Caco-2 (cell line): Measurements from ENCODE around the gene ECEL1. TPM values are rescaled to one million over a fixed set of nuclear protein-coding genes. Genes with fewer than 3 reads are reported as not detected.

Experiments
- BruUV-seq: library from RNA; stranded (reverse); fragments of 400-500 nt; replicated peaks from 2 replicates; lab custom pipeline; 2021; lab: Mats Ljungman, UMichigan
- CTCF ChIA-PET: fragments of 300-600 bp; sonication (Branson Sonifier 250); formaldehyde crosslinking; loops from one replicate; lab custom pipeline; 2022; ENCODE audit warnings: antibody characterized with exemption; lab: Charles Lee
- POLR2A ChIA-PET: fragments of 300-600 bp; sonication (Branson Sonifier 250); formaldehyde crosslinking; loops from one replicate; lab custom pipeline; 2022; ENCODE audit warnings: antibody characterized with exemption; lab: Charles Lee
- DNase-seq, 2 experiments: peaks; one replicate each; pipeline versions ENCODE4 v3.0.0 to v3.0.0-alpha.2; 2020 to 2022
- H3K27me3 ChIP-seq: replicated peaks from 2 replicates; pipeline ENCODE4 v1.6.0; 2011; ENCODE audit warnings: low read length; ENCODE audit not compliant: control insufficient read depth, insufficient read depth
- H3K36me3 ChIP-seq: 2 replicates; pipeline ENCODE4 v1.5.1; 2011; ENCODE audit warnings: low read length; ENCODE audit not compliant: control insufficient read depth, insufficient read depth
- H3K4me1 ChIP-seq: fragments of 250-450 bp; sonication (Bioruptor Pico); 2 replicates; pipeline ENCODE4 v1.5.1; 2020; ENCODE audit warnings: mild to moderate bottlenecking
- H3K4me3 ChIP-seq: 2 replicates; pipeline ENCODE4 v1.5.1; 2011; ENCODE audit warnings: low read depth, mild to moderate bottlenecking, control low read depth, low read length
- H3K9me3 ChIP-seq: fragments of 250-450 bp; sonication (Bioruptor Pico); 2 replicates; pipeline ENCODE4 v1.5.1; 2020; ENCODE audit warnings: mild to moderate bottlenecking, moderate library complexity
- H3K27ac Mint-ChIP-seq: one replicate; pipeline ENCODE4 v1.8.0; 2022; ENCODE audit warnings: mixed read lengths; ENCODE audit not compliant: unreplicated experiment
- H3K27me3 Mint-ChIP-seq: one replicate; pipeline ENCODE4 v1.8.0; 2022; ENCODE audit warnings: mixed read lengths; ENCODE audit not compliant: insufficient read depth, unreplicated experiment
- H3K36me3 Mint-ChIP-seq: one replicate; pipeline ENCODE4 v1.8.0; 2022; ENCODE audit warnings: mild to moderate bottlenecking, mixed read lengths; ENCODE audit not compliant: insufficient read depth, unreplicated experiment
- H3K4me1 Mint-ChIP-seq: one replicate; pipeline ENCODE4 v1.8.0; 2022; ENCODE audit warnings: low read depth, mixed read lengths; ENCODE audit not compliant: unreplicated experiment
- H3K4me3 Mint-ChIP-seq: one replicate; pipeline ENCODE4 v1.8.0; 2022; ENCODE audit warnings: mild to moderate bottlenecking, moderate library complexity, mixed read lengths; ENCODE audit not compliant: unreplicated experiment
- H3K9me3 Mint-ChIP-seq: one replicate; pipeline ENCODE4 v1.8.0; 2022; ENCODE audit warnings: mixed read lengths; ENCODE audit not compliant: unreplicated experiment
- CTCF ChIP-seq, 2 experiments: fragments of 200-600 bp in 1 of 2; IDR thresholded peaks; 1 replicate in 1 of 2; 2 replicates in 1 of 2; pipeline versions ENCODE4 v1.5.1 to v1.8.0; 2011 to 2022; ENCODE audit warnings: antibody characterized with exemption in 1 of 2, control low read depth in 1 of 2, inconsistent platforms in 1 of 2, low read depth in 1 of 2, low read length in 1 of 2, mild to moderate bottlenecking in 1 of 2, moderate library complexity in 1 of 2; ENCODE audit not compliant: insufficient read depth in 1 of 2, severe bottlenecking in 1 of 2, unreplicated experiment in 1 of 2
- intact Hi-C: fragments of 100-400 bp; cut with micrococcal nuclease; formaldehyde crosslinking; loops from one replicate; pipeline ENCODE4 v1.10.0; 2022; ENCODE audit not compliant: unreplicated experiment
- total RNA-seq: library from RNA; stranded (reverse); gene quantifications from 2 replicates; pipeline ENCODE4 v1.2.3, GENCODE V29; 2022

ECEL1 gene
- total RNA-seq, 1 experiment from 2014 or later = 6.4 TPM

DNA sequence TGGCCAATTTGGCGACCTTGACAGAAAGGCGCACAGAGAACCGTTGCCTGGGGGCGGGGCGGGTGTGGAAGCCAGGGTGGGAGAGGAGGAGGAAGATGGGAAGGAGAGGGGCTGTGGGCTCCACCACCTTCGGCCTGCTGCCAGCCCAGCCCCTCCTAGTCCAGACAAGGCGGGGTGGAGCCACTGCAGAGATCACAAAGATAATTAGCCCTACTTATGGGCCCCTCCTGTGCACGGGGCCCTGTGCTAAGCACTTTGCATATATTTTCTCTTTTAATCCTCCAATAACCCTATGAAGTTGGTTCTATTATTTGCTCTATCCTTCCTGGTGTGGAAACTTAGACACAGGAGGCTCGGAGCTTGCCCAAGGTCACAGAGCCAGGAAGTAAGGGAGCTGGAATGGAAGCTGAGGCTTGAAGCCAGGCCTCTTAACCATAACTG is 13.7 kb upstream of the ECEL1 start:
- Histone ChIP-seq H3K4me3 (no peak overlapping the region), H3K9me3 (no peaks in the 10 kb centered on the region), H3K36me3 (no peaks in the 10 kb centered on the region), H3K27me3 (no peaks in the 10 kb centered on the region), H3K4me1 (no peaks in the 10 kb centered on the region)
- H3K9me3 Mint-ChIP-seq = no peaks in the 10 kb centered on the region
- no peak overlapping the region for H3K27ac Mint-ChIP-seq
- TF ChIP-seq CTCF (IDR thresholded peaks at IDR 0.05; ENCODE audit: insufficient read depth in 1 of 2, low read depth in 1 of 2, low read length in 1 of 2, severe bottlenecking in 1 of 2, unreplicated experiment in 1 of 2) = no peak
- H3K36me3 Mint-ChIP-seq = no peaks in the 10 kb centered on the region
- ChIA-PET POLR2A (no interaction called here), CTCF (no interaction called here)
- no peak overlapping the region for H3K4me3 Mint-ChIP-seq
- no peak for DNase-seq
- H3K4me1 Mint-ChIP-seq = no peaks in the 10 kb centered on the region
- H3K27me3 Mint-ChIP-seq = no peaks in the 10 kb centered on the region
- intact Hi-C loops = no loop called here
- BruUV-seq = no TSS peak

- no TSS peak for BruUV-seq
- Histone ChIP-seq H3K4me3 (no peak overlapping the region), H3K27me3 (no peaks in the 10 kb centered on the region), H3K4me1 (no peaks in the 10 kb centered on the region), H3K9me3 (no peaks in the 10 kb centered on the region), H3K36me3 (no peaks in the 10 kb centered on the region)
- DNase-seq = no peak
- ChIA-PET POLR2A (no interaction called here), CTCF (no interaction called here)
- no peaks in the 10 kb centered on the region for H3K4me1 Mint-ChIP-seq
- intact Hi-C loops = no loop called here
- TF ChIP-seq CTCF (IDR thresholded peaks at IDR 0.05; ENCODE audit: insufficient read depth in 1 of 2, low read depth in 1 of 2, low read length in 1 of 2, severe bottlenecking in 1 of 2, unreplicated experiment in 1 of 2) = no peak
- H3K9me3 Mint-ChIP-seq = no peaks in the 10 kb centered on the region
- H3K27me3 Mint-ChIP-seq = no peaks in the 10 kb centered on the region
- H3K36me3 Mint-ChIP-seq = no peaks in the 10 kb centered on the region
- H3K4me3 Mint-ChIP-seq = no peak overlapping the region
- no peak overlapping the region for H3K27ac Mint-ChIP-seq
Measured at GRCh38 chr2:232498452-232498851, 10.8 kb upstream of the ECEL1 start.

GRCh38 chr2:232497348-232497747 is 9.7 kb upstream of the ECEL1 start:
- CTCF ChIA-PET = no interaction called here
- BruUV-seq = no TSS peak
- H3K4me3 ChIP-seq = no peak overlapping the region
- H3K27me3 Mint-ChIP-seq = no peaks in the 10 kb centered on the region
- no peaks in the 10 kb centered on the region for H3K36me3 ChIP-seq
- H3K36me3 Mint-ChIP-seq = no peaks in the 10 kb centered on the region
- intact Hi-C loops = no loop called here
- no peaks in the 10 kb centered on the region for H3K9me3 Mint-ChIP-seq
- no peak for DNase-seq
- no peaks in the 10 kb centered on the region for H3K27me3 ChIP-seq
- TF ChIP-seq CTCF (IDR thresholded peaks at IDR 0.05; ENCODE audit: insufficient read depth in 1 of 2, low read depth in 1 of 2, low read length in 1 of 2, severe bottlenecking in 1 of 2, unreplicated experiment in 1 of 2) = no peak
- H3K27ac Mint-ChIP-seq = no peak overlapping the region
- H3K4me1 ChIP-seq = no peaks in the 10 kb centered on the region
- H3K4me1 Mint-ChIP-seq = no peaks in the 10 kb centered on the region
- H3K9me3 ChIP-seq = no peaks in the 10 kb centered on the region
- POLR2A ChIA-PET = no interaction called here
- H3K4me3 Mint-ChIP-seq = no peak overlapping the region
